Subcutaneous adipose tissue (tissue), 4 donors: ENCODE measurements around the gene FOSL2. TPM values are rescaled to one million over a fixed set of nuclear protein-coding genes. Genes with fewer than 3 reads are reported as not detected.

Experiments used
- CTCF ChIP-seq: fragments of 450-650 bp; IDR thresholded peaks from one replicate; pipeline ENCODE4 v1.5.1; 2016; ENCODE audit warnings: low read depth, mild to moderate bottlenecking, control low read depth, antibody characterized with exemption, moderate library complexity
- total RNA-seq, 4 donors: library from RNA; depleted of rRNA; stranded (reverse); fragments of >200 nt; gene quantifications; one replicate each; pipeline ENCODE4 v1.1.0, GENCODE V29; 2016

FOSL2 gene
- total RNA-seq, 4 donors from 2014 or later = 69.7 to 137 (median 110) TPM

- no peak for TF ChIP-seq CTCF
Measured at GRCh38 chr2:28357948-28358667, 34.5 kb upstream of the FOSL2 start.

- no peak for TF ChIP-seq CTCF
Measured at GRCh38 chr2:28358668-28359201, 33.9 kb upstream of the FOSL2 start.

GRCh38 chr2:28359222-28360057, 33.2 kb upstream of the FOSL2 start:
- TF ChIP-seq CTCF = no peak

GRCh38 chr2:28360058-28360717, 32.5 kb upstream of the FOSL2 start:
- TF ChIP-seq CTCF = no peak

GRCh38 chr2:28360718-28361293, 31.9 kb upstream of the FOSL2 start:
- TF ChIP-seq CTCF = no peak

- TF ChIP-seq CTCF = no peak
Measured at GRCh38 chr2:28361991-28362710, 30.5 kb upstream of the FOSL2 start.
